PC-9 (cell line): ENCODE data around the gene SLC6A17. TPM values are rescaled to one million over a fixed set of nuclear protein-coding genes. Genes with fewer than 3 reads are reported as not detected.

ENCODE experiments used
- BruUV-seq: library from RNA; stranded (reverse); fragments of 400-500 nt; replicated peaks from 2 replicates; lab custom pipeline; 2021; lab: Mats Ljungman, UMichigan
- CTCF ChIA-PET: fragments of 300-600 bp; sonication (Branson Sonifier 250); formaldehyde crosslinking; loops from one replicate; lab custom pipeline; 2022; ENCODE audit warnings: antibody characterized with exemption; lab: Charles Lee
- POLR2A ChIA-PET: fragments of 300-600 bp; sonication (Branson Sonifier 250); formaldehyde crosslinking; loops from one replicate; lab custom pipeline; 2022; ENCODE audit warnings: antibody characterized with exemption; ENCODE audit not compliant: unreplicated experiment; lab: Charles Lee
- DNase-seq, 2 experiments: peaks; one replicate each; pipeline versions ENCODE4 v3.0.0 to v3.0.0-alpha.2; 2015 to 2022; ENCODE audit warnings: mixed read lengths in 1 of 2
- H2AFZ ChIP-seq: fragments of 200-600 bp; sonication (generic); 2 replicates; pipeline ENCODE4 v1.8.1; 2017; ENCODE audit warnings: antibody characterized with exemption
- H3F3A ChIP-seq: fragments of 200-600 bp; sonication (generic); 2 replicates; pipeline ENCODE4 v1.8.1; 2017; ENCODE audit warnings: antibody characterized with exemption, mild to moderate bottlenecking, low read depth; ENCODE audit not compliant: insufficient read depth
- H3K27ac ChIP-seq: fragments of 200-600 bp; sonication (generic); 2 replicates; pipeline ENCODE4 v1.6.1; 2016; ENCODE audit warnings: mixed run types
- H3K27me3 ChIP-seq: fragments of 200-600 bp; sonication (generic); 2 replicates; pipeline ENCODE4 v1.6.1; 2016; ENCODE audit warnings: low read depth, mixed run types; ENCODE audit not compliant: insufficient read depth
- H3K36me3 ChIP-seq: fragments of 200-600 bp; sonication (generic); 2 replicates; pipeline ENCODE4 v1.6.1; 2016; ENCODE audit warnings: low read depth, mixed run types
- H3K4me1 ChIP-seq: fragments of 200-600 bp; sonication (generic); replicated peaks from 2 replicates; pipeline ENCODE4 v1.6.1; 2016; ENCODE audit warnings: mixed run types; ENCODE audit not compliant: insufficient read depth
- H3K4me2 ChIP-seq: fragments of 200-600 bp; sonication (generic); 2 replicates; pipeline ENCODE4 v1.6.1; 2017; ENCODE audit warnings: mixed run types
- H3K4me3 ChIP-seq: fragments of 200-600 bp; sonication (generic); 2 replicates; pipeline ENCODE4 v1.6.1; 2016; ENCODE audit warnings: mixed run types
- H3K79me2 ChIP-seq: fragments of 200-600 bp; sonication (generic); 2 replicates; pipeline ENCODE4 v1.6.1; 2017; ENCODE audit warnings: low read depth, mixed run types
- H3K9me2 ChIP-seq: fragments of 200-600 bp; sonication (generic); 2 replicates; pipeline ENCODE4 v1.8.1; 2017; ENCODE audit warnings: mild to moderate bottlenecking; ENCODE audit not compliant: insufficient read depth
- H3K9me3 ChIP-seq: fragments of 200-600 bp; sonication (generic); 2 replicates; pipeline ENCODE4 v1.8.1; 2016; ENCODE audit warnings: low read depth; ENCODE audit not compliant: insufficient read depth
- H4K20me1 ChIP-seq: fragments of 200-600 bp; sonication (generic); 2 replicates; pipeline ENCODE4 v1.8.1; 2017; ENCODE audit not compliant: insufficient read depth
- CTCF ChIP-seq: fragments of 200-600 bp; sonication (generic); conservative IDR thresholded peaks from 2 replicates; pipeline ENCODE4 v1.6.1; 2017; ENCODE audit warnings: mixed run types, antibody characterized with exemption, mild to moderate bottlenecking, moderate library complexity
- EZH2 ChIP-seq: fragments of 200-600 bp; sonication (generic); IDR thresholded peaks from 2 replicates; pipeline ENCODE4 v1.8.0; 2017; ENCODE audit warnings: antibody characterized with exemption, low read depth
- intact Hi-C: fragments of 100-400 bp; cut with micrococcal nuclease; formaldehyde crosslinking; loops from one replicate; pipeline ENCODE4 v1.10.0; 2022; ENCODE audit not compliant: unreplicated experiment
- total RNA-seq: library from RNA; stranded (reverse); gene quantifications from 2 replicates; pipeline ENCODE4 v1.2.3, GENCODE V29; 2021

Gene SLC6A17
- total RNA-seq, 1 experiment from 2014 or later = 4.5 TPM

- H3K4me2 ChIP-seq = no peak overlapping the region
- peaks cover 9% of the 10 kb centered on the region for H3K4me1 ChIP-seq
- peaks cover 4% of the 10 kb centered on the region; the same call in 1 of the 2 replicates for H3K27me3 ChIP-seq
- BruUV-seq = no TSS peak
- H3F3A ChIP-seq = no peaks in the 10 kb centered on the region
- peaks cover 13% of the 10 kb centered on the region; the same call in 1 of the 2 replicates for H3K79me2 ChIP-seq
- ChIA-PET POLR2A (no interaction called here), CTCF (no interaction called here)
- no peaks in the 10 kb centered on the region for H3K9me3 ChIP-seq
- no peaks in the 10 kb centered on the region for H3K36me3 ChIP-seq
- TF ChIP-seq EZH2 = no peak
- TF ChIP-seq CTCF = no peak
- no peak overlapping the region for H2AFZ ChIP-seq
- peak in 1 of 2 experiments; percentile 38 for DNase-seq
- no peaks in the 10 kb centered on the region; the same call in 1 of the 2 replicates for H4K20me1 ChIP-seq
- no peak overlapping the region for H3K4me3 ChIP-seq
- intact Hi-C loops = no loop called here
- no peak overlapping the region for H3K27ac ChIP-seq
- no peaks in the 10 kb centered on the region for H3K9me2 ChIP-seq
Observed at GRCh38 chr1:110155878-110156522, 5.7 kb downstream of the SLC6A17 start.

- no peak for DNase-seq
- no peak overlapping the region for H3K4me2 ChIP-seq
- H2AFZ ChIP-seq = no peak overlapping the region
- H3K27me3 ChIP-seq = peaks cover 4% of the 10 kb centered on the region; the same call in 1 of the 2 replicates
- intact Hi-C loops = no loop called here
- H3K36me3 ChIP-seq = no peaks in the 10 kb centered on the region
- no peak overlapping the region for H3K27ac ChIP-seq
- no peaks in the 10 kb centered on the region for H3K9me2 ChIP-seq
- H3K79me2 ChIP-seq = 0 out of 2 replicates have a peak, but pooled peaks cover under 1% of the 10 kb centered on the region
- ChIA-PET POLR2A (no interaction called here), CTCF (no interaction called here)
- BruUV-seq = no TSS peak
- H4K20me1 ChIP-seq = no peaks in the 10 kb centered on the region; the same call in 1 of the 2 replicates
- H3K4me1 ChIP-seq = peaks cover 2% of the 10 kb centered on the region
- H3K9me3 ChIP-seq = no peaks in the 10 kb centered on the region
- H3K4me3 ChIP-seq = no peak overlapping the region
- H3F3A ChIP-seq = no peaks in the 10 kb centered on the region
- TF ChIP-seq CTCF (no peak), EZH2 (no peak)
Observed at GRCh38 chr1:110158261-110158660, 8.0 kb downstream of the SLC6A17 start.

GRCh38 chr1:110159168-110159567 is 8.9 kb downstream of the SLC6A17 start:
- Histone ChIP-seq H3K27ac (no peak overlapping the region), H4K20me1 (no peaks in the 10 kb centered on the region; the same call in 1 of the 2 replicates), H3K9me2 (no peaks in the 10 kb centered on the region), H3K27me3 (peaks cover 4% of the 10 kb centered on the region; the same call in 1 of the 2 replicates), H3K4me3 (no peak overlapping the region), H3K4me1 (peaks cover 10% of the 10 kb centered on the region), H2AFZ (no peak overlapping the region), H3K9me3 (no peaks in the 10 kb centered on the region), H3K79me2 (no peaks in the 10 kb centered on the region), H3F3A (no peaks in the 10 kb centered on the region; the same call in 1 of the 2 replicates), H3K36me3 (no peaks in the 10 kb centered on the region), H3K4me2 (no peak overlapping the region)
- POLR2A ChIA-PET = interaction anchor here (0.7 kb wide), 1 partner anchor 561 kb away, joined by 7 read pairs; no protein-coding TSS in a partner anchor
- CTCF ChIA-PET = no interaction called here
- intact Hi-C loops = no loop called here
- TF ChIP-seq EZH2 = no peak
- TF ChIP-seq CTCF = no peak
- BruUV-seq = no TSS peak
- DNase-seq = no peak
